SK-N-SH (cell line): ENCODE data around the gene ALDH3A1. TPM values are rescaled to one million over a fixed set of nuclear protein-coding genes. Genes with fewer than 3 reads are reported as not detected.

ENCODE experiments used
- CTCF ChIA-PET: fragments of 300-600, 350-600 bp; formaldehyde crosslinking; extraction: SDS; loops from one replicate; lab custom pipeline; 2021; lab: Yijun Ruan, JAX
- POLR2A ChIA-PET: fragments of 350-600 bp; sonication (Branson Sonifier 250); formaldehyde crosslinking; extraction: SDS; loops from one replicate; lab custom pipeline; 2020; ENCODE audit warnings: antibody characterized with exemption, inconsistent platforms; lab: Yijun Ruan, JAX
- DNase-seq: peaks from one replicate; pipeline ENCODE4 v3.0.0; 2012
- H2AFZ ChIP-seq: fragments of 200-600 bp; sonication (generic); 2 replicates; pipeline ENCODE4 v1.8.1; 2016; ENCODE audit warnings: antibody characterized with exemption, mild to moderate bottlenecking, low read depth
- H3F3A ChIP-seq: fragments of 200-600 bp; sonication (generic); replicated peaks from 2 replicates; pipeline ENCODE3; 2016; ENCODE audit warnings: antibody characterized with exemption, mild to moderate bottlenecking; ENCODE audit not compliant: insufficient read depth
- H3K27ac ChIP-seq, 2 experiments: fragments of 200-500 bp in 1 of 2; fragments of 200-600 bp in 1 of 2; sonication (Bioruptor generic) in 1 of 2; sonication (generic), shearing (Covaris generic) in 1 of 2; 2 replicates each; pipeline versions ENCODE4 v1.5.1 to v1.6.1; 2014 to 2016; ENCODE audit warnings: low read depth in 2 of 2, inconsistent platforms in 1 of 2, low read length in 1 of 2, mild to moderate bottlenecking in 1 of 2, mixed read lengths in 1 of 2
- H3K27me3 ChIP-seq: fragments of 200-600 bp; sonication (generic), shearing (Covaris generic); 2 replicates; pipeline ENCODE4 v1.6.1; 2016; ENCODE audit warnings: mixed run types; ENCODE audit not compliant: insufficient read depth
- H3K36me3 ChIP-seq, 2 experiments: fragments of 200-500 bp in 1 of 2; fragments of 200-600 bp in 1 of 2; sonication (Bioruptor generic) in 1 of 2; sonication (generic) in 1 of 2; replicated peaks in 1 of 2; 2 replicates each; pipeline versions ENCODE3 to v1.5.1; 2014 to 2016; ENCODE audit warnings: low read length in 1 of 2, mild to moderate bottlenecking in 1 of 2; ENCODE audit not compliant: insufficient read depth in 2 of 2, control insufficient read depth in 1 of 2
- H3K4me1 ChIP-seq, 2 experiments: fragments of 200-500 bp in 1 of 2; fragments of 200-600 bp in 1 of 2; sonication (Bioruptor generic) in 1 of 2; sonication (generic), shearing (Covaris generic) in 1 of 2; 2 replicates each; pipeline versions ENCODE4 v1.5.1 to v1.6.1; 2014 to 2016; ENCODE audit warnings: low read depth in 1 of 2, low read length in 1 of 2, mixed run types in 1 of 2; ENCODE audit not compliant: insufficient read depth in 2 of 2, control insufficient read depth in 1 of 2
- H3K4me2 ChIP-seq: fragments of 200-600 bp; sonication (generic), shearing (Covaris generic); 2 replicates; pipeline ENCODE4 v1.6.1; 2017; ENCODE audit warnings: mixed run types
- H3K4me3 ChIP-seq, 2 experiments: fragments of 200-500 bp in 1 of 2; fragments of 200-600 bp in 1 of 2; sonication (Bioruptor generic) in 1 of 2; sonication (generic), shearing (Covaris generic) in 1 of 2; 2 replicates each; pipeline versions ENCODE4 v1.5.1 to v1.8.1; 2014 to 2016; ENCODE audit warnings: low read depth in 2 of 2, inconsistent platforms in 1 of 2, low read length in 1 of 2, mild to moderate bottlenecking in 1 of 2, mixed read lengths in 1 of 2, moderate library complexity in 1 of 2
- H3K79me2 ChIP-seq: fragments of 200-600 bp; sonication (generic); 2 replicates; pipeline ENCODE4 v1.8.1; 2017; ENCODE audit warnings: mild to moderate bottlenecking; ENCODE audit not compliant: insufficient read depth
- H3K9ac ChIP-seq: fragments of 200-600 bp; sonication (generic); 2 replicates; pipeline ENCODE4 v1.6.1; 2017; ENCODE audit warnings: mixed run types
- H3K9me2 ChIP-seq: fragments of 200-600 bp; sonication (generic); 2 replicates; pipeline ENCODE4 v1.6.1; 2017; ENCODE audit warnings: mixed run types
- H3K9me3 ChIP-seq: fragments of 200-600 bp; sonication (generic); 2 replicates; pipeline ENCODE4 v1.6.1; 2017; ENCODE audit warnings: mixed run types, mild to moderate bottlenecking, moderate library complexity
- H4K20me1 ChIP-seq: fragments of 200-600 bp; sonication (generic); 2 replicates; pipeline ENCODE4 v1.6.1; 2017; ENCODE audit warnings: mild to moderate bottlenecking, mixed run types; ENCODE audit not compliant: insufficient read depth
- CHD2 ChIP-seq: fragments of 150-350 bp; IDR thresholded peaks from 2 replicates; pipeline ENCODE4 v1.6.1; 2018; ENCODE audit warnings: low read length; ENCODE audit not compliant: partially characterized antibody
- CTCF ChIP-seq: fragments of 200-600 bp; sonication (generic); IDR thresholded peaks from 2 replicates; pipeline ENCODE4 v1.6.1; 2017; ENCODE audit warnings: antibody characterized with exemption, mild to moderate bottlenecking, moderate library complexity
- EP300 ChIP-seq, 2 experiments: IDR thresholded peaks; 2 replicates each; pipeline versions ENCODE4 v1.4.0 to v1.6.1; 2012; ENCODE audit warnings: borderline replicate concordance in 1 of 2, low read depth in 1 of 2, low read length in 1 of 2
- FOXJ3 ChIP-seq: sonication (generic); formaldehyde crosslinking; IDR thresholded peaks from 2 replicates; pipeline ENCODE4 v1.5.1; 2020; ENCODE audit warnings: mild to moderate bottlenecking, missing genetic modification reagents
- FOXM1 ChIP-seq: IDR thresholded peaks from 2 replicates; pipeline ENCODE4 v1.4.0; 2012; ENCODE audit warnings: low read depth, mild to moderate bottlenecking
- GABPA ChIP-seq: IDR thresholded peaks from 2 replicates; pipeline ENCODE4 v1.4.0; 2012; ENCODE audit warnings: low read depth, mild to moderate bottlenecking
- GATA2 ChIP-seq: sonication (generic); formaldehyde crosslinking; IDR thresholded peaks from 2 replicates; pipeline ENCODE4 v1.5.0; 2020; ENCODE audit warnings: mild to moderate bottlenecking, missing genetic modification reagents
- MAX ChIP-seq: IDR thresholded peaks from 2 replicates; pipeline ENCODE4 v1.4.0; 2012; ENCODE audit warnings: low read depth
- MXI1 ChIP-seq: IDR thresholded peaks from 2 replicates; pipeline ENCODE4 v1.6.1; 2012; ENCODE audit warnings: mild to moderate bottlenecking, low read depth, low read length, improper control_type of control experiment
- NFIC ChIP-seq: IDR thresholded peaks from 2 replicates; pipeline ENCODE4 v1.4.0; 2012; ENCODE audit warnings: borderline replicate concordance
- NRF1 ChIP-seq: IDR thresholded peaks from 2 replicates; pipeline ENCODE4 v1.6.1; 2012; ENCODE audit warnings: low read depth, mild to moderate bottlenecking, low read length
- POLR2AphosphoS5 ChIP-seq: IDR thresholded peaks from 2 replicates; pipeline ENCODE4 v1.6.1; 2012; ENCODE audit warnings: low read depth, low read length
- RCOR1 ChIP-seq: fragments of 150-350 bp; IDR thresholded peaks from 2 replicates; pipeline ENCODE4 v1.6.1; 2017; ENCODE audit warnings: antibody characterized with exemption, low read length
- RXRA ChIP-seq: IDR thresholded peaks from 2 replicates; pipeline ENCODE4 v1.4.0; 2012; ENCODE audit warnings: low read depth, mild to moderate bottlenecking, borderline replicate concordance
- SIN3A ChIP-seq: IDR thresholded peaks from 2 replicates; pipeline ENCODE4 v1.6.1; 2012; ENCODE audit warnings: low read depth, mild to moderate bottlenecking, low read length, moderate library complexity, borderline replicate concordance
- SMC3 ChIP-seq: IDR thresholded peaks from 2 replicates; pipeline ENCODE4 v1.6.1; 2012; ENCODE audit warnings: low read depth, low read length, improper control_type of control experiment
- TAF1 ChIP-seq: IDR thresholded peaks from 2 replicates; pipeline ENCODE4 v1.6.1; 2012; ENCODE audit warnings: low read depth, mild to moderate bottlenecking, low read length, moderate library complexity, borderline replicate concordance
- TEAD4 ChIP-seq: IDR thresholded peaks from 2 replicates; pipeline ENCODE4 v1.4.0; 2012; ENCODE audit warnings: mild to moderate bottlenecking, borderline replicate concordance; ENCODE audit not compliant: insufficient read depth
- USF2 ChIP-seq: fragments of 150-350 bp; IDR thresholded peaks from 2 replicates; pipeline ENCODE4 v1.6.1; 2017; ENCODE audit warnings: antibody characterized with exemption, low read length, low read depth, borderline replicate concordance
- ZBTB33 ChIP-seq: IDR thresholded peaks from 2 replicates; pipeline ENCODE4 v1.4.0; 2012; ENCODE audit warnings: low read depth, borderline replicate concordance
- WGBS: methylation state at CpG from one replicate; pipeline ENCODE4 v1.1.6; 2017; ENCODE audit warnings: low lambda C conversion rate; 5-methylcytosine and 5-hydroxymethylcytosine counted together
- polyA plus RNA-seq, 3 experiments: library from polyadenylated mRNA; depleted of rRNA; stranded (reverse); fragments of >200 nt; gene quantifications; 2 replicates each; pipeline ENCODE4 v1.2.3, GENCODE V29; 2012
- TF ChIP-seq, protein P1 (sequence below): IDR thresholded peaks from 2 replicates; pipeline ENCODE4 v1.4.0; 2012; ENCODE audit warnings: low read depth, borderline replicate concordance

ALDH3A1 gene
- polyA plus RNA-seq, 1 of the 3 experiments (the other 2 are of a cell fraction): 0.79 TPM

GRCh38 chr17:19763416-19763815 lies 15.3 kb upstream of the ALDH3A1 start:
- no peak overlapping the region for H3K9ac ChIP-seq
- no peak overlapping the region for H3K27ac ChIP-seq
- POLR2A ChIA-PET: interaction anchor here (1.2 kb wide), 1 partner anchor 115 kb away, joined by 12 read pairs; the partner anchor contains the start of gene ALDH3A2
- CTCF ChIA-PET: interaction anchor here (0.8 to 8.8 kb wide), 21 partner anchors 9 to 401 kb away, joined by 3 to 292 read pairs (median 11); partner anchors contain the start of genes ALDH3A1, ALDH3A2 and B9D1
- H3K4me1 ChIP-seq: peaks cover 0 to 2% of the 10 kb centered on the region in 2 experiments; a peak in 1 of 4 replicates
- no peak for TF ChIP-seq CHD2
- TF ChIP-seq, protein P1, sequence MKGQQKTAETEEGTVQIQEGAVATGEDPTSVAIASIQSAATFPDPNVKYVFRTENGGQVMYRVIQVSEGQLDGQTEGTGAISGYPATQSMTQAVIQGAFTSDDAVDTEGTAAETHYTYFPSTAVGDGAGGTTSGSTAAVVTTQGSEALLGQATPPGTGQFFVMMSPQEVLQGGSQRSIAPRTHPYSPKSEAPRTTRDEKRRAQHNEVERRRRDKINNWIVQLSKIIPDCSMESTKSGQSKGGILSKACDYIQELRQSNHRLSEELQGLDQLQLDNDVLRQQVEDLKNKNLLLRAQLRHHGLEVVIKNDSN: no peak
- no peak for TF ChIP-seq POLR2AphosphoS5
- TF ChIP-seq EP300 (IDR thresholded peaks at IDR 0.05; ENCODE audit: borderline replicate concordance in 1 of 2, low read depth in 1 of 2, low read length in 1 of 2): no peak
- no peak for TF ChIP-seq MXI1
- no peak for TF ChIP-seq NFIC
- TF ChIP-seq GATA2: no peak
- TF ChIP-seq GABPA: no peak
- TF ChIP-seq TEAD4: no peak
- TF ChIP-seq RXRA: no peak
- no peak for TF ChIP-seq SMC3
- H3K4me2 ChIP-seq: no peak overlapping the region
- no peaks in the 10 kb centered on the region for H4K20me1 ChIP-seq
- H3K36me3 ChIP-seq: no peaks in the 10 kb centered on the region
- no peaks in the 10 kb centered on the region for H3K79me2 ChIP-seq
- no peak overlapping the region for H3K4me3 ChIP-seq
- no peaks in the 10 kb centered on the region for H3K9me3 ChIP-seq
- H3K9me2 ChIP-seq: no peaks in the 10 kb centered on the region
- H2AFZ ChIP-seq: no peak overlapping the region
- H3F3A ChIP-seq: no peaks in the 10 kb centered on the region
- 100% methylated on average over 2 of the region's 2 CpGs for WGBS
- DNase-seq: no peak
- H3K27me3 ChIP-seq: no peaks in the 10 kb centered on the region

GRCh38 chr17:19762515-19762961 lies 14.4 kb upstream of the ALDH3A1 start:
- Histone ChIP-seq H3K9me3 (no peaks in the 10 kb centered on the region), H4K20me1 (no peaks in the 10 kb centered on the region), H3F3A (no peaks in the 10 kb centered on the region), H3K27ac (no peak overlapping the region), H3K4me3 (peak overlapping the region in 1 of 2 experiments; percentile 22; a peak in 1 of 4 replicates), H2AFZ (no peak overlapping the region), H3K79me2 (no peaks in the 10 kb centered on the region), H3K36me3 (no peaks in the 10 kb centered on the region), H3K4me2 (no peak overlapping the region), H3K9ac (no peak overlapping the region), H3K4me1 (peaks cover 0 to 2% of the 10 kb centered on the region in 2 experiments; a peak in 1 of 4 replicates), H3K27me3 (no peaks in the 10 kb centered on the region), H3K9me2 (no peaks in the 10 kb centered on the region)
- ChIA-PET POLR2A (interaction anchor here (0.8 to 1.3 kb wide), 4 partner anchors 17 to 400 kb away, joined by 3 to 12 read pairs (median 4); partner anchors contain the start of gene ALDH3A2), CTCF (interaction anchor here (0.5 to 8.8 kb wide), 60 partner anchors 10 to 749 kb away, joined by 3 to 292 read pairs (median 5); partner anchors contain the start of genes ALDH3A1, ALDH3A2 and B9D1)
- WGBS: 29% methylated on average over 12 of the region's 15 CpGs
- DNase-seq: peak; percentile 92
- TF ChIP-seq TAF1 (no peak), GATA2 (no peak), USF2 (no peak), SIN3A (no peak), CTCF (peak; percentile 75), FOXJ3 (CRISPR knock-in tag) (no peak), SMC3 (peak; percentile 86), RCOR1 (no peak), MAX (no peak), NFIC (no peak), FOXM1 (no peak), GABPA (no peak), ZBTB33 (no peak), TEAD4 (no peak), NRF1 (no peak), CHD2 (no peak)
